Muscle layer of duodenum (tissue), 2 donors: ENCODE results near the gene PCDHB9.
"Not testable (repeated sequence)": the region's sequence is repeated elsewhere in the genome, so short reads cannot be mapped to it uniquely, and the experiment has no call there.

Experiments used
- H3K27ac ChIP-seq: one replicate; pipeline ENCODE4 v1.7.0; 2013; ENCODE audit warnings: mild to moderate bottlenecking, low read length
- H3K27me3 ChIP-seq: one replicate; pipeline ENCODE4 v1.7.0; 2013; ENCODE audit warnings: low read depth, mild to moderate bottlenecking, control low read depth, low read length
- H3K36me3 ChIP-seq, 2 donors: one replicate each; pipeline ENCODE4 v1.7.0; 2013; ENCODE audit warnings: low read length in 2 of 2, control low read depth in 1 of 2, mild to moderate bottlenecking in 1 of 2; ENCODE audit not compliant: insufficient read depth in 2 of 2, control insufficient read depth in 1 of 2
- H3K4me1 ChIP-seq, 2 donors: one replicate each; pipeline ENCODE4 v1.7.0; 2013; ENCODE audit warnings: low read length in 2 of 2, mild to moderate bottlenecking in 2 of 2, control low read depth in 1 of 2, moderate library complexity in 1 of 2; ENCODE audit not compliant: insufficient read depth in 2 of 2, control insufficient read depth in 1 of 2
- H3K4me3 ChIP-seq, 2 donors: one replicate each; pipeline ENCODE4 v1.7.0; 2013; ENCODE audit warnings: low read length in 2 of 2, low read depth in 1 of 2, mild to moderate bottlenecking in 1 of 2
- H3K9me3 ChIP-seq, 2 donors: one replicate each; pipeline ENCODE4 v1.7.0; 2013; ENCODE audit warnings: low read length in 2 of 2, control low read depth in 1 of 2, mild to moderate bottlenecking in 1 of 2; ENCODE audit not compliant: control insufficient read depth in 1 of 2
- donor health status: healthy.

PCDHB9 gene

DNA sequence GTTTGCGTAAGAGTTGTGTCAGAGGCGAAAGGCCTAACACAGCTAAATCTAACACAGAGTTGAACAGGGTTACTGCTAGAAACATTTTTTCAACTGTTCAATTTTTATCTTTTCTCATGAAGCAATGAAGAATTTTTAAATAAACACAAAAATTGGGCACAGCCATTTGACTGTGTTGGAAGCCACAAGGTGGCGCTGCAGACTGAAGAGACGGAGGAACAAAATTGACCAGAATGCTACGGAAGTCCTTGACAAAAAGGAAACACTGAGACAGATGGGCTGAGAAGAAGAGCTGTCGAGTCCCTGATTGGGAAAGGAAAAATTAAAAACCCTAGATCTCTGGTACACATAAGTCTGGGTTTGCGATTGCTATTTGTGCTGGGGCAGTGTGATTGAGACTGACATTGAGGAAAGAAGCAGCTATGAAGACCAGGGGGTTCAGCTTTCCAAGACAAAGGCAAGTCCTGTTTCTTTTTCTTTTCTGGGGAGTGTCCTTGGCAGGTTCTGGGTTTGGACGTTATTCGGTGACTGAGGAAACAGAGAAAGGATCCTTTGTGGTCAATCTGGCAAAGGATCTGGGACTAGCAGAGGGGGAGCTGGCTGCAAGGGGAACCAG is at the start of gene PCDHB9:
Gene PCDHB9 (plus strand): TSS at position 265 of the 616 bp plus-strand sequence. CDS start 158 bp downstream, at position 423.
- peak within 1 kb of the TSS; percentile 40 to 52 for H3K4me3 ChIP-seq

DNA sequence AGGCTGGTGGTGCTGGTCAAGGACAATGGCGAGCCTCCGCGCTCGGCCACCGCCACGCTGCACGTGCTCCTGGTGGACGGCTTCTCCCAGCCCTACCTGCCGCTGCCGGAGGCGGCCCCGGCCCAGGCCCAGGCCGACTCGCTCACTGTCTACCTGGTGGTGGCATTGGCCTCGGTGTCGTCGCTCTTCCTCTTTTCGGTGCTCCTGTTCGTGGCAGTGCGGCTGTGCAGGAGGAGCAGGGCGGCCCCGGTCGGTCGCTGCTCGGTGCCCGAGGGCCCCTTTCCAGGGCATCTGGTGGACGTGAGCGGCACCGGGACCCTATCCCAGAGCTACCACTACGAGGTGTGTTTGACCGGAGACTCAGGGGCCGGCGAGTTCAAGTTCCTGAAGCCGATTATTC is 49.6 kb upstream of the PCDHB9 start:
- not testable (repeated sequence) for H3K36me3 ChIP-seq, H3K27ac ChIP-seq, H3K4me1 ChIP-seq, H3K27me3 ChIP-seq
- H3K9me3 ChIP-seq = peaks cover 22 to 61% of the 10 kb centered on the region in 2 donors
- peak overlapping the region in 1 of 2 donors; percentile 69 for H3K4me3 ChIP-seq

More for the DNA sequence above, at the start of gene PCDHB9:
- H3K27me3 ChIP-seq = no peaks in the 10 kb centered on the region
- H3K36me3 ChIP-seq = no peaks in the 10 kb centered on the region
- H3K27ac ChIP-seq = no peak within 1 kb of the TSS
- peaks cover 22 to 66% of the 10 kb centered on the region in 2 donors for H3K9me3 ChIP-seq
- no peaks in the 10 kb centered on the region for H3K4me1 ChIP-seq

DNA sequence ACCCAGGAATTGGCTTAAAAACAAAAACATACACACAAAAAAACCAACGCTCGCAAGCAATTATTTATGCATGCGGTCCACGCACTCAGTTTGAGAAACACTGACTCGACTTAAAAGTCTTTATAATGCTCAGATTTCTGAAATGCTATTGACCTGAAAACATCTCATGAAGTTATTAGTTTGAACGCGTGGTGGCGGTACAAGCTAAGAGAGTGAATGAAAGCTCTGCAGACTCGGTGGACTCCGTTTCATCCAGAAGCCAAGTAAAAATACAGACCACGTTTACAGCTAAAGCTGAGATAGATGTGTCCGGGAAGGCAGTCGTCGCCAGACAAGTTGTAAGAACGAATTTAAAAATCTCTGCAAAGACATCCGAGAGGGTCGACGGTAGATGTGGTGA is 37.1 kb upstream of the PCDHB9 start, which contains the start of gene PCDHB6:
Gene PCDHB6 (plus strand): TSS at position 246 of the 400 bp plus-strand sequence. CDS start 201 bp downstream, outside the sequence.
- H3K36me3 ChIP-seq = no peaks in the 10 kb centered on the region
- H3K9me3 ChIP-seq = peaks cover 16 to 61% of the 10 kb centered on the region in 2 donors
- H3K27me3 ChIP-seq = no peaks in the 10 kb centered on the region
- peak within 1 kb of the TSS; percentile 41 to 50 for H3K4me3 ChIP-seq
- H3K4me1 ChIP-seq = no peaks in the 10 kb centered on the region
- no peak within 1 kb of the TSS for H3K27ac ChIP-seq

DNA sequence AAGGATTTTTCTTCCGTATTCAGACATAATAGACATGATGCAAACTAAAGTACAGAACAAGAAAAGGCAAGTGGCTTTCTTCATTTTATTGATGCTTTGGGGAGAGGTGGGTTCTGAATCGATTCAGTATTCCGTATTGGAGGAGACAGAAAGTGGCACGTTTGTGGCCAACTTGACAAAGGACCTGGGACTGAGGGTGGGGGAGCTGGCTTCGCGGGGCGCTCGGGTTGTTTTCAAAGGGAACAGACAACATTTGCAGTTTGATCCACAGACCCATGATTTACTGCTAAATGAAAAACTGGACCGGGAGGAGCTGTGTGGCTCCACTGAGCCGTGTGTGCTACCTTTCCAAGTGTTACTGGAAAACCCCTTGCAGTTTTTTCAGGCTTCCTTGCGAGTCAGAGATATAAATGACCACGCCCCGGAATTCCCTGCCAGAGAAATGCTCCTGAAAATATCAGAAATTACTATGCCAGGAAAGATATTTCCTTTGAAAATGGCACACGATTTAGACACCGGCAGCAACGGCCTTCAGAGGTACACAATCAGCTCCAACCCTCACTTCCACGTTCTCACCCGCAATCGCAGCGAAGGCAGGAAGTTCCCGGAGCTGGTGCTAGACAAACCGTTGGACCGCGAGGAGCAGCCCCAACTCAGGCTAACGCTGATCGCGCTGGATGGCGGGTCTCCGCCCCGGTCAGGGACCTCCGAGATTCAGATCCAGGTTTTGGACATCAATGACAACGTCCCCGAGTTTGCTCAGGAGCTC is 36.6 kb upstream of the PCDHB9 start:
- peaks cover 16 to 66% of the 10 kb centered on the region in 2 donors for H3K9me3 ChIP-seq
- H3K4me3 ChIP-seq = peak overlapping the region; percentile 41 to 50
- no peaks in the 10 kb centered on the region for H3K27me3 ChIP-seq

DNA sequence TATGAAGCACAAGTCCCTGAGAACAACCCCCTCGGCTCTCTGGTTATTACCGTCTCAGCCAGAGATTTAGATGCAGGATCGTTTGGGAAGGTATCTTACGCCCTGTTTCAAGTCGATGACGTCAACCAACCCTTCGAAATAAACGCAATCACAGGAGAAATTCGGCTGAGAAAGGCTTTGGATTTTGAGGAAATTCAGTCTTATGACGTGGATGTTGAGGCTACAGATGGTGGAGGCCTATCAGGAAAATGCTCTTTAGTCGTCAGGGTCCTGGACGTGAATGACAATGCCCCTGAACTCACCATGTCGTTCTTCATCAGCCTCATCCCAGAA is 36.0 kb upstream of the PCDHB9 start:
- Histone ChIP-seq H3K27ac (no peak overlapping the region), H3K9me3 (peaks cover 16 to 70% of the 10 kb centered on the region in 2 donors), H3K36me3 (no peaks in the 10 kb centered on the region), H3K4me1 (no peaks in the 10 kb centered on the region), H3K27me3 (no peaks in the 10 kb centered on the region), H3K4me3 (peak overlapping the region; percentile 8 to 50)

More for the DNA sequence above, 36.6 kb upstream of the PCDHB9 start:
- Histone ChIP-seq H3K4me1 (no peaks in the 10 kb centered on the region), H3K36me3 (no peaks in the 10 kb centered on the region), H3K27ac (no peak overlapping the region)

- peaks cover 20 to 71% of the 10 kb centered on the region in 2 donors for H3K9me3 ChIP-seq
These were observed 35.3 kb upstream of the PCDHB9 start for GRCh38 chr5:141151632-141152031.

GRCh38 chr5:141152096-141152495 is 34.9 kb upstream of the PCDHB9 start:
- not testable (repeated sequence) for H3K36me3 ChIP-seq, H3K27ac ChIP-seq, H3K27me3 ChIP-seq, H3K4me1 ChIP-seq
- peak overlapping the region in 1 of 2 donors; percentile 36 for H3K4me3 ChIP-seq
- H3K9me3 ChIP-seq = peaks cover 23 to 75% of the 10 kb centered on the region in 2 donors

More at GRCh38 chr5:141151632-141152031, 35.3 kb upstream of the PCDHB9 start:
- not testable (repeated sequence) for H3K27ac ChIP-seq, H3K27me3 ChIP-seq, H3K36me3 ChIP-seq, H3K4me1 ChIP-seq
- peak overlapping the region in 1 of 2 donors; percentile 36 for H3K4me3 ChIP-seq

GRCh38 chr5:141155540-141156374 is 31.2 kb upstream of the PCDHB9 start:
- Histone ChIP-seq H3K27ac (no peak overlapping the region), H3K4me3 (peak overlapping the region in 1 of 2 donors; percentile 41), H3K9me3 (peaks cover 23 to 67% of the 10 kb centered on the region in 2 donors), H3K4me1 (no peaks in the 10 kb centered on the region), H3K36me3 (no peaks in the 10 kb centered on the region), H3K27me3 (no peaks in the 10 kb centered on the region)

DNA sequence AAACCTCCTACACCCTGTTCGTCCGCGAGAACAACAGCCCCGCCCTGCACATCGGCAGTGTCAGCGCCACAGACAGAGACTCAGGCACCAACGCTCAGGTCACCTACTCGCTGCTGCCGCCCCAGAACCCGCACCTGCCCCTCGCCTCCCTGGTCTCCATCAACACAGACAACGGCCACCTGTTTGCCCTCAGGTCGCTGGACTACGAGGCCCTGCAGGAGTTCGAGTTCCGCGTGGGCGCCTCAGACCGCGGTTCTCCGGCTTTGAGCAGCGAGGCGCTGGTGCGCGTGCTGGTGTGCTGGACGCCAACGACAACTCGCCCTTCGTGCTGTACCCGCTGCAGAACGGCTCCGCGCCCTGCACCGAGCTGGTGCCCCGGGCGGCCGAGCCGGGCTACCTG is 29.6 kb upstream of the PCDHB9 start:
- Histone ChIP-seq H3K9me3 (peaks cover 17 to 61% of the 10 kb centered on the region in 2 donors), H3K4me3 (peak overlapping the region in 1 of 2 donors; percentile 41)
- not testable (repeated sequence) for H3K36me3 ChIP-seq, H3K27me3 ChIP-seq, H3K4me1 ChIP-seq, H3K27ac ChIP-seq

- not testable (repeated sequence) for H3K4me1 ChIP-seq, H3K27ac ChIP-seq, H3K27me3 ChIP-seq, H3K36me3 ChIP-seq
- Histone ChIP-seq H3K9me3 (peaks cover 14 to 65% of the 10 kb centered on the region in 2 donors), H3K4me3 (peak overlapping the region in 1 of 2 donors; percentile 37)
These were observed 29.1 kb upstream of the PCDHB9 start for GRCh38 chr5:141157901-141158300.
